GM12873 (cell line): ENCODE measurements around the gene SH2D3A.

ENCODE experiments used
- CTCF ChIP-seq: IDR thresholded peaks from 2 replicates; pipeline ENCODE4 v1.5.1; 2012; ENCODE audit warnings: low read depth, mild to moderate bottlenecking, moderate library complexity, low read length, control low read depth; ENCODE audit not compliant: insufficient read depth; ENCODE audit errors: missing control alignments

Gene SH2D3A

GRCh38 chr19:6767357-6768235, at the start of gene SH2D3A:
Gene SH2D3A (minus strand): TSS chr19:6767435. CDS start chr19:6763748, 3,687 bp downstream.
- TF ChIP-seq CTCF: no peak

- no peak for TF ChIP-seq CTCF
Measured at GRCh38 chr19:6813659-6814058, 46.4 kb upstream of the SH2D3A start.

- no peak for TF ChIP-seq CTCF
Measured at GRCh38 chr19:6812612-6813011, 45.4 kb upstream of the SH2D3A start.

- TF ChIP-seq CTCF: no peak
Measured at GRCh38 chr19:6811906-6812305, 44.7 kb upstream of the SH2D3A start.

GRCh38 chr19:6811378-6811777, 44.1 kb upstream of the SH2D3A start:
- no peak for TF ChIP-seq CTCF

- no peak for TF ChIP-seq CTCF
Measured at GRCh38 chr19:6809262-6809661, 42.0 kb upstream of the SH2D3A start.

- TF ChIP-seq CTCF: no peak
Measured at GRCh38 chr19:6808494-6808893, 41.3 kb upstream of the SH2D3A start.
